GM12878 (cell line): Measurements from ENCODE around the gene SLC37A3. TPM values are rescaled to one million over a fixed set of nuclear protein-coding genes. Genes with fewer than 3 reads are reported as not detected.
A peak's percentile ranks its signal among the peaks of the same experiment; 100 is the strongest.

Source experiments
- ATAC-seq: fragments of 200-7000 bp; cut with Tn5 transposase; 3 replicates; pipeline ENCODE4 v1.9.1; 2020; ENCODE audit warnings: mild to moderate bottlenecking, moderate library complexity
- BruUV-seq: library from RNA; stranded (reverse); fragments of 400-500 nt; replicated peaks from 2 replicates; lab custom pipeline; 2021; lab: Mats Ljungman, UMichigan
- CTCF ChIA-PET: fragments of 300-600 bp; sonication (Branson Sonifier 250); formaldehyde crosslinking; extraction: SDS; loops from one replicate; lab custom pipeline; 2021; ENCODE audit warnings: inconsistent platforms; lab: Yijun Ruan, JAX
- POLR2A ChIA-PET: fragments of 350-600 bp; formaldehyde crosslinking; extraction: SDS; loops from one replicate; lab custom pipeline; 2021; ENCODE audit warnings: inconsistent platforms; lab: Charles Lee
- RAD21 ChIA-PET: fragments of 300-600 bp; sonication (Branson Sonifier 250); formaldehyde crosslinking; loops from one replicate; lab custom pipeline; 2023; ENCODE audit warnings: antibody characterized with exemption; ENCODE audit not compliant: unreplicated experiment; lab: Charles Lee
- SMC1A ChIA-PET: fragments of 300-600 bp; sonication (Branson Sonifier 250); formaldehyde crosslinking; loops from one replicate; lab custom pipeline; 2023; ENCODE audit not compliant: unreplicated experiment, uncharacterized antibody; lab: Charles Lee
- DNase-seq: peaks from one replicate; pipeline ENCODE4 v3.0.0-alpha.2; 2011; ENCODE audit warnings: low read depth, low spot score
- FAIRE-seq: peaks from 3 replicates; lab custom pipeline; 2011; peaks lifted over from hg19 to GRCh38; lab: Jason Lieb, UNC
- H2AFZ ChIP-seq: 2 replicates; pipeline ENCODE4 v1.6.0; 2011; ENCODE audit warnings: low read depth, low read length, control low read depth; ENCODE audit not compliant: control insufficient read depth
- H3K27ac ChIP-seq: 2 replicates; pipeline ENCODE4 v1.5.1; 2011; ENCODE audit warnings: control low read depth; ENCODE audit not compliant: control insufficient read depth, insufficient read depth
- H3K27me3 ChIP-seq, 2 experiments: replicated peaks in 1 of 2; 2 replicates each; pipeline versions ENCODE4 v1.6.0 to v1.6.1; 2011; ENCODE audit warnings: low read length in 1 of 2; ENCODE audit not compliant: control insufficient read depth in 2 of 2, insufficient read depth in 2 of 2
- H3K36me3 ChIP-seq, 2 experiments: 2 replicates each; pipeline ENCODE4 v1.5.1; 2011; ENCODE audit warnings: low read length in 1 of 2; ENCODE audit not compliant: control insufficient read depth in 2 of 2, insufficient read depth in 2 of 2
- H3K4me1 ChIP-seq: 2 replicates; pipeline ENCODE4 v1.6.1; 2011; ENCODE audit warnings: mild to moderate bottlenecking, low read length, moderate library complexity, mixed read lengths; ENCODE audit not compliant: control insufficient read depth, insufficient read depth
- H3K4me2 ChIP-seq: 2 replicates; pipeline ENCODE4 v1.6.0; 2011; ENCODE audit warnings: control low read depth; ENCODE audit not compliant: control insufficient read depth, insufficient read depth
- H3K4me3 ChIP-seq: fragments of 200-600 bp; sonication (generic); 2 replicates; pipeline ENCODE4 v1.5.1; 2016
- H3K79me2 ChIP-seq: 2 replicates; pipeline ENCODE4 v1.6.0; 2011; ENCODE audit warnings: low read length; ENCODE audit not compliant: control insufficient read depth, insufficient read depth
- H3K9ac ChIP-seq: 2 replicates; pipeline ENCODE4 v1.8.0; 2011; ENCODE audit warnings: low read length, control low read depth, mixed read lengths; ENCODE audit not compliant: control insufficient read depth, insufficient read depth
- H3K9me3 ChIP-seq: replicated peaks from 3 replicates; pipeline ENCODE4 v1.5.1; 2011; ENCODE audit warnings: mild to moderate bottlenecking, low read length; ENCODE audit not compliant: control insufficient read depth, insufficient read depth
- H4K20me1 ChIP-seq: 2 replicates; pipeline ENCODE4 v1.6.0; 2011; ENCODE audit not compliant: control insufficient read depth, insufficient read depth
- BHLHE40 ChIP-seq, 2 experiments: fragments of 450-650 bp in 1 of 2; IDR thresholded peaks; 2 replicates each; pipeline ENCODE4 v1.6.1; 2011 to 2017; ENCODE audit warnings: low read depth in 2 of 2, borderline replicate concordance in 1 of 2, improper control_type of control experiment in 1 of 2, low read length in 1 of 2, mild to moderate bottlenecking in 1 of 2
- CEBPB ChIP-seq, 2 experiments: fragments of 150-350 bp in 1 of 2; IDR thresholded peaks; 2 replicates each; pipeline ENCODE4 v1.6.1; 2012 to 2014; ENCODE audit warnings: low read depth in 2 of 2, low read length in 2 of 2, borderline replicate concordance in 1 of 2, inconsistent platforms in 1 of 2
- EGR1 ChIP-seq, 2 experiments: IDR thresholded peaks; 1 replicate in 1 of 2; 2 replicates in 1 of 2; pipeline ENCODE4 v1.6.1; 2011 to 2012; ENCODE audit warnings: low read depth in 2 of 2, low read length in 2 of 2, borderline replicate concordance in 1 of 2, mild to moderate bottlenecking in 1 of 2, moderate library complexity in 1 of 2
- FOS ChIP-seq: IDR thresholded peaks from 3 replicates; pipeline ENCODE4 v1.6.1; 2011; ENCODE audit warnings: borderline replicate concordance; ENCODE audit not compliant: insufficient read length; ENCODE audit errors: extremely low read depth
- HDAC6 ChIP-seq: fragments of 200-600 bp; sonication (generic); IDR thresholded peaks from one replicate; pipeline ENCODE4 v1.8.0; 2017; ENCODE audit warnings: antibody characterized with exemption; ENCODE audit not compliant: unreplicated experiment
- JUND ChIP-seq: IDR thresholded peaks from 2 replicates; pipeline ENCODE4 v1.6.1; 2012; ENCODE audit warnings: low read depth, mild to moderate bottlenecking, low read length, improper control_type of control experiment, moderate library complexity
- NR2C2 ChIP-seq: IDR thresholded peaks from 2 replicates; pipeline ENCODE4 v1.6.1; 2011; ENCODE audit warnings: borderline replicate concordance, low read depth; ENCODE audit not compliant: control insufficient read depth, insufficient read length
- SPI1 ChIP-seq: IDR thresholded peaks from 2 replicates; pipeline ENCODE4 v1.6.1; 2011; ENCODE audit warnings: low read depth, mild to moderate bottlenecking, low read length, moderate library complexity, borderline replicate concordance; ENCODE audit not compliant: insufficient read depth
- STAT1 ChIP-seq: fragments of 450-650 bp; conservative IDR thresholded peaks from 2 replicates; pipeline ENCODE4 v1.6.1; 2014; ENCODE audit warnings: antibody characterized with exemption, mild to moderate bottlenecking
- TAF1 ChIP-seq: IDR thresholded peaks from 2 replicates; pipeline ENCODE4 v1.6.1; 2011; ENCODE audit warnings: mild to moderate bottlenecking, low read depth, low read length, borderline replicate concordance
- TARDBP ChIP-seq: IDR thresholded peaks from 2 replicates; pipeline ENCODE4 v1.6.1; 2016; ENCODE audit warnings: borderline replicate concordance
- TCF12 ChIP-seq: IDR thresholded peaks from 2 replicates; pipeline ENCODE4 v1.6.1; 2011; ENCODE audit warnings: low read depth, mild to moderate bottlenecking, low read length
- ZNF217 ChIP-seq: fragments of 450-650 bp; IDR thresholded peaks from 2 replicates; pipeline ENCODE4 v1.6.1; 2017; ENCODE audit warnings: antibody characterized with exemption, mild to moderate bottlenecking
- ZNF622 ChIP-seq: fragments of 450-650 bp; IDR thresholded peaks from 2 replicates; pipeline ENCODE4 v1.6.1; 2017; ENCODE audit warnings: mild to moderate bottlenecking, inconsistent platforms
- WGBS: methylation state at CpG from one replicate; pipeline ENCODE4 v1.1.6; 2016; ENCODE audit warnings: low lambda C conversion rate; ENCODE audit not compliant: insufficient replicate concordance, insufficient coverage; ENCODE audit errors: missing lambda C conversion rate; 5-methylcytosine and 5-hydroxymethylcytosine counted together
- in situ Hi-C: fragments of 300-500 bp; cut with MboI; formaldehyde crosslinking; loops from 9 replicates; pipeline ENCODE4 v1.14.3; 2018; ENCODE audit warnings: mixed read lengths
- intact Hi-C: fragments of 100-400 bp; cut with micrococcal nuclease; formaldehyde crosslinking; loops from one replicate; pipeline ENCODE4 v1.14.2; 2022; ENCODE audit not compliant: unreplicated experiment
- polyA plus RNA-seq, 11 experiments: library from polyadenylated mRNA; depleted of rRNA in 4 of 11; unstranded in 6 of 11; stranded (reverse) in 5 of 11; fragments of >200 nt; fragmentation: Nextera tagmentation in 4 of 11; fragmentation: Illumina TruSeq in 1 of 11; extraction: Ambion mirVana in 4 of 11; extraction: Trizol in 1 of 11; gene quantifications; 1 replicate in 1 of 11; 2 replicates in 10 of 11; pipeline versions ENCODE4 v1.2.1 to v1.2.3, GENCODE V29; 2011 to 2016; ENCODE audit warnings: inconsistent platforms in 2 of 11, missing spikeins in 2 of 11, low read depth in 1 of 11
- total RNA-seq, 4 experiments: library from RNA; depleted of rRNA in 3 of 4; stranded (reverse); fragments of >200 nt in 3 of 4; fragmentation: Illumina TruSeq in 1 of 4; extraction: Trizol in 1 of 4; gene quantifications; 2 replicates each; pipeline versions ENCODE4 v1.2.1 to v1.2.3, GENCODE V29; 2013 to 2021
- TF ChIP-seq, protein P1 (sequence below): IDR thresholded peaks from 2 replicates; pipeline ENCODE4 v1.6.1; 2011; ENCODE audit warnings: borderline replicate concordance, low read depth, mild to moderate bottlenecking, moderate library complexity, mixed read lengths, low read length; ENCODE audit not compliant: insufficient read depth; ENCODE audit errors: extremely low read length
- TF ChIP-seq, protein P2 (sequence below): fragments of 450-650 bp; IDR thresholded peaks from 2 replicates; pipeline ENCODE4 v1.6.1; 2018; ENCODE audit warnings: borderline replicate concordance, mild to moderate bottlenecking; ENCODE audit not compliant: partially characterized antibody
- TF ChIP-seq, protein P3 (sequence below): fragments of 450-650 bp; IDR thresholded peaks from 2 replicates; pipeline ENCODE4 v1.6.1; 2017; ENCODE audit warnings: mild to moderate bottlenecking, low read depth, inconsistent platforms; ENCODE audit not compliant: poor library complexity, severe bottlenecking

The SLC37A3 gene
- total and polyA plus RNA-seq, 10 of the 15 experiments (the other 5 are each of a cell fraction or from before 2014, with no cell fraction given): 3.7 to 13.6 (median 11.0) TPM

DNA sequence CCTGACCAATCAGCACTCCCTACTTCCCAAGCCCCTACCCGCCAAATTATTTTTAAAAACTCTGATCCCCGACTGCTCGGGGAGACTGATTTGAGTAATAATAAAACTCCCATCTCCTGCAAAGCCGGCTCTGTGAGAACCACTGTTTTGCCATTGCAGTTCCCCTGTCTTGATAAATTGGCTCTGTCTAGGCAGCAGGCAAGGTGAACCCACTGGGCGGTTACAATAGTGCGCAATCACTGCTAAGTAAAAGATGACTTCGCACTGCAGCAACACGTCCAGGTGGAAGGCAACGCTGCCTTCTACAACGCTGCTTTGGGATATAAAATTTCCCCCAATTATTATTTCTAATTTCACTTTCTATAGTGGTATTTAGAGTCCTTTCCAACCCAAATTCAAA lies 8.9 kb downstream of the SLC37A3 start:
- no peaks in the 10 kb centered on the region for H3K27me3 ChIP-seq
- no peak overlapping the region for H2AFZ ChIP-seq
- RAD21 ChIA-PET: interaction anchor here (0.9 to 1.3 kb wide), 2 partner anchors 50 to 51 kb away, joined by 3 read pairs; no protein-coding TSS in a partner anchor
- intact Hi-C loops: no loop called here
- FAIRE-seq (no peak), ATAC-seq (no peak), DNase-seq (no peak)
- H3K4me3 ChIP-seq: no peak overlapping the region
- TF ChIP-seq TAF1 (no peak), CEBPB (IDR thresholded peaks at IDR 0.05; ENCODE audit: borderline replicate concordance in 1 of 2, low read depth in 2 of 2, low read length in 2 of 2) (no peak), EGR1 (IDR thresholded peaks at IDR 0.05; ENCODE audit: borderline replicate concordance in 1 of 2, low read depth in 2 of 2, low read length in 2 of 2) (no peak), FOS (no peak), ZNF622 (no peak), TARDBP (no peak), NR2C2 (no peak), BHLHE40 (IDR thresholded peaks at IDR 0.05; ENCODE audit: borderline replicate concordance in 1 of 2, low read depth in 2 of 2, low read length in 1 of 2) (no peak), TCF12 (no peak), HDAC6 (no peak), SPI1 (no peak), ZNF217 (no peak), STAT1 (no peak), JUND (no peak)
- TF ChIP-seq, protein P1, sequence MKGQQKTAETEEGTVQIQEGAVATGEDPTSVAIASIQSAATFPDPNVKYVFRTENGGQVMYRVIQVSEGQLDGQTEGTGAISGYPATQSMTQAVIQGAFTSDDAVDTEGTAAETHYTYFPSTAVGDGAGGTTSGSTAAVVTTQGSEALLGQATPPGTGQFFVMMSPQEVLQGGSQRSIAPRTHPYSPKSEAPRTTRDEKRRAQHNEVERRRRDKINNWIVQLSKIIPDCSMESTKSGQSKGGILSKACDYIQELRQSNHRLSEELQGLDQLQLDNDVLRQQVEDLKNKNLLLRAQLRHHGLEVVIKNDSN: no peak
- TF ChIP-seq, protein P2, sequence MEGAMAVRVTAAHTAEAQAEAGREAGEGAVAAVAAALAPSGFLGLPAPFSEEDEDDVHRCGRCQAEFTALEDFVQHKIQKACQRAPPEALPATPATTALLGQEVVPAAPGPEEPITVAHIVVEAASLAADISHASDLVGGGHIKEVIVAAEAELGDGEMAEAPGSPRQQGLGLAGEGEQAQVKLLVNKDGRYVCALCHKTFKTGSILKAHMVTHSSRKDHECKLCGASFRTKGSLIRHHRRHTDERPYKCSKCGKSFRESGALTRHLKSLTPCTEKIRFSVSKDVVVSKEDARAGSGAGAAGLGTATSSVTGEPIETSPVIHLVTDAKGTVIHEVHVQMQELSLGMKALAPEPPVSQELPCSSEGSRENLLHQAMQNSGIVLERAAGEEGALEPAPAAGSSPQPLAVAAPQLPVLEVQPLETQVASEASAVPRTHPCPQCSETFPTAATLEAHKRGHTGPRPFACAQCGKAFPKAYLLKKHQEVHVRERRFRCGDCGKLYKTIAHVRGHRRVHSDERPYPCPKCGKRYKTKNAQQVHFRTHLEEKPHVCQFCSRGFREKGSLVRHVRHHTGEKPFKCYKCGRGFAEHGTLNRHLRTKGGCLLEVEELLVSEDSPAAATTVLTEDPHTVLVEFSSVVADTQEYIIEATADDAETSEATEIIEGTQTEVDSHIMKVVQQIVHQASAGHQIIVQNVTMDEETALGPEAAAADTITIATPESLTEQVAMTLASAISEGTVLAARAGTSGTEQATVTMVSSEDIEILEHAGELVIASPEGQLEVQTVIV: no peak
- TF ChIP-seq, protein P3, sequence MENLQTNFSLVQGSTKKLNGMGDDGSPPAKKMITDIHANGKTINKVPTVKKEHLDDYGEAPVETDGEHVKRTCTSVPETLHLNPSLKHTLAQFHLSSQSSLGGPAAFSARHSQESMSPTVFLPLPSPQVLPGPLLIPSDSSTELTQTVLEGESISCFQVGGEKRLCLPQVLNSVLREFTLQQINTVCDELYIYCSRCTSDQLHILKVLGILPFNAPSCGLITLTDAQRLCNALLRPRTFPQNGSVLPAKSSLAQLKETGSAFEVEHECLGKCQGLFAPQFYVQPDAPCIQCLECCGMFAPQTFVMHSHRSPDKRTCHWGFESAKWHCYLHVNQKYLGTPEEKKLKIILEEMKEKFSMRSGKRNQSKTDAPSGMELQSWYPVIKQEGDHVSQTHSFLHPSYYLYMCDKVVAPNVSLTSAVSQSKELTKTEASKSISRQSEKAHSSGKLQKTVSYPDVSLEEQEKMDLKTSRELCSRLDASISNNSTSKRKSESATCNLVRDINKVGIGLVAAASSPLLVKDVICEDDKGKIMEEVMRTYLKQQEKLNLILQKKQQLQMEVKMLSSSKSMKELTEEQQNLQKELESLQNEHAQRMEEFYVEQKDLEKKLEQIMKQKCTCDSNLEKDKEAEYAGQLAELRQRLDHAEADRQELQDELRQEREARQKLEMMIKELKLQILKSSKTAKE: no peak
- H3K9ac ChIP-seq: no peak overlapping the region
- in situ Hi-C loops: no loop called here
- H3K79me2 ChIP-seq: no peaks in the 10 kb centered on the region; the same call in 1 of the 2 replicates
- peak overlapping the region; percentile 76 for H3K4me2 ChIP-seq
- no peaks in the 10 kb centered on the region for H3K36me3 ChIP-seq
- H3K27ac ChIP-seq: no peak overlapping the region
- no peaks in the 10 kb centered on the region; the same call in 1 of the 2 replicates for H4K20me1 ChIP-seq
- POLR2A ChIA-PET: no interaction called here
- CTCF ChIA-PET: interaction anchor here (1.3 kb wide), 1 partner anchor 81 kb away, joined by 4 read pairs; no protein-coding TSS in a partner anchor
- H3K9me3 ChIP-seq: no peaks in the 10 kb centered on the region
- H3K4me1 ChIP-seq: peaks cover 23% of the 10 kb centered on the region
- SMC1A ChIA-PET: interaction anchor here (1.6 kb wide), 1 partner anchor 54 kb away, joined by 3 read pairs; no protein-coding TSS in a partner anchor
- 73% methylated on average over 10 of the region's 10 CpGs for WGBS
- no TSS peak for BruUV-seq
